COLO829 (cell line): ENCODE results near the gene CPSF3.
A peak's percentile ranks its signal among the peaks of the same experiment; 100 is the strongest.

Experiments
- DNase-seq: peaks from one replicate; pipeline ENCODE4 v3.0.0; 2012; ENCODE audit warnings: low spot score

The CPSF3 gene

GRCh38 chr2:9419541-9419940 is 3.9 kb upstream of the CPSF3 start:
- no peak for DNase-seq

- DNase-seq = no peak
Observed at GRCh38 chr2:9420495-9420894, 3.0 kb upstream of the CPSF3 start.

- DNase-seq = peak; percentile 26
Observed at GRCh38 chr2:9422321-9423099, 944 bp upstream of the CPSF3 start.

- no peak for DNase-seq
Observed at GRCh38 chr2:9423922-9424272, 443 bp downstream of the CPSF3 start.

GRCh38 chr2:9424447-9425164 is 1.2 kb downstream of the CPSF3 start:
- peak; percentile 18 for DNase-seq

- no peak for DNase-seq
Observed at GRCh38 chr2:9428965-9429577, 5.6 kb downstream of the CPSF3 start.

GRCh38 chr2:9430316-9431293 is 7.2 kb downstream of the CPSF3 start:
- no peak for DNase-seq

- no peak for DNase-seq
Observed at GRCh38 chr2:9434489-9434888, 11.0 kb downstream of the CPSF3 start.

GRCh38 chr2:9439536-9439935 is 16.1 kb downstream of the CPSF3 start:
- DNase-seq = no peak

- no peak for DNase-seq
Observed at GRCh38 chr2:9440058-9440727, 16.7 kb downstream of the CPSF3 start.

- no peak for DNase-seq
Observed at GRCh38 chr2:9441556-9441955, 18.1 kb downstream of the CPSF3 start.

GRCh38 chr2:9443526-9443925 is 20.1 kb downstream of the CPSF3 start:
- DNase-seq = no peak

- no peak for DNase-seq
Observed at GRCh38 chr2:9445089-9445488, 21.6 kb downstream of the CPSF3 start.

- DNase-seq = no peak
Observed at GRCh38 chr2:9451231-9451630, 27.8 kb downstream of the CPSF3 start.

- DNase-seq = peak; percentile 71
Observed at GRCh38 chr2:9460441-9461017, 37.1 kb downstream of the CPSF3 start.

GRCh38 chr2:9461079-9461478 is 37.6 kb downstream of the CPSF3 start:
- DNase-seq = no peak

GRCh38 chr2:9462313-9462712 is 38.9 kb downstream of the CPSF3 start:
- DNase-seq = no peak

GRCh38 chr2:9462886-9463697 is 39.6 kb downstream of the CPSF3 start:
- no peak for DNase-seq

GRCh38 chr2:9463698-9464034 is 40.2 kb downstream of the CPSF3 start:
- no peak for DNase-seq

GRCh38 chr2:9465170-9465569 is 41.7 kb downstream of the CPSF3 start:
- DNase-seq = no peak
